DND-41 (cell line): ENCODE data around the gene UNC119B.
A peak's percentile ranks its signal among the peaks of the same experiment; 100 is the strongest.

Source experiments
- CTCF ChIP-seq: IDR thresholded peaks from 2 replicates; pipeline ENCODE4 v1.5.1; 2012; ENCODE audit warnings: borderline replicate concordance, low read length, moderate library complexity, mild to moderate bottlenecking; ENCODE audit not compliant: poor library complexity, severe bottlenecking; ENCODE audit errors: extremely low read depth
- EZH2 ChIP-seq: IDR thresholded peaks from 3 replicates; pipeline ENCODE4 v1.6.1; 2012; ENCODE audit warnings: borderline replicate concordance, low read depth, mild to moderate bottlenecking, moderate library complexity, low read length, inconsistent platforms; ENCODE audit not compliant: severe bottlenecking

GRCh38 chr12:120687578-120688289, 22.5 kb upstream of the UNC119B start:
- TF ChIP-seq CTCF: peak; percentile 5
- no peak for TF ChIP-seq EZH2
